ENCODE measurements around the gene DDX54. TPM values are rescaled to one million over a fixed set of nuclear protein-coding genes. Genes with fewer than 3 reads are reported as not detected.

Gene DDX54
- total RNA-seq, 1 experiment from 2014 or later: 83.0 TPM

GRCh38 chr12:113167868-113168267 is 17.4 kb downstream of the DDX54 start:
- H3K9ac ChIP-seq (ENCODE audit: extremely low read depth, insufficient read length, low read length): no peak overlapping the region

More at GRCh38 chr12:113167868-113168267, 17.4 kb downstream of the DDX54 start:
- H4K20me1 ChIP-seq (ENCODE audit: control insufficient read depth, insufficient read depth, insufficient read length): no peaks in the 10 kb centered on the region
- H3K4ac ChIP-seq (ENCODE audit: low read depth, low read length): no peak overlapping the region
- H3K4me1 ChIP-seq (ENCODE audit: insufficient read depth, low read length): no peaks in the 10 kb centered on the region
- no peak overlapping the region for H2AK5ac ChIP-seq (ENCODE audit: insufficient read length, low read length)
- H2BK12ac ChIP-seq (ENCODE audit: insufficient read length, low read depth, low read length): no peak overlapping the region
- H3K27me3 Mint-ChIP-seq (ENCODE audit: low read depth): no peaks in the 10 kb centered on the region
- no peak overlapping the region for H3K14ac ChIP-seq (ENCODE audit: insufficient read depth, low read length)
- H3K9me3 ChIP-seq (ENCODE audit: control insufficient read depth, low read depth, low read length): no peaks in the 10 kb centered on the region
- WGBS (ENCODE audit: extremely low coverage, insufficient read length, low lambda C conversion rate): no CpG with 5 or more reads among the region's 10 CpGs
- no peak overlapping the region for H4K5ac ChIP-seq (ENCODE audit: insufficient read length, low read depth, low read length)
- no peaks in the 10 kb centered on the region for H3K79me1 ChIP-seq (ENCODE audit: insufficient read depth, low read depth, low read length, poor library complexity, severe bottlenecking)
- peaks cover 35 to 76% (median 74%) of the 10 kb centered on the region in 3 experiments; a peak in 6 of 7 replicates for H3K36me3 Mint-ChIP-seq (ENCODE audit: insufficient read depth in 1 of 3, low read depth in 3 of 3)
- no peak overlapping the region for H4K91ac ChIP-seq (ENCODE audit: insufficient read length, low read depth, low read length)
- DNase-seq: no peak
- no peaks in the 10 kb centered on the region for H3K27me3 ChIP-seq (ENCODE audit: insufficient read depth, low read length)
- no peaks in the 10 kb centered on the region for H3K9me3 Mint-ChIP-seq
- no peak overlapping the region for H2BK20ac ChIP-seq (ENCODE audit: low read depth, low read length, poor library complexity, severe bottlenecking)
- H3K4me2 ChIP-seq (ENCODE audit: insufficient read depth, insufficient read length, low read length): no peak overlapping the region
- no peaks in the 10 kb centered on the region for H3K79me2 ChIP-seq (ENCODE audit: insufficient read depth, low read length)
- H2AFZ ChIP-seq (ENCODE audit: low read length): no peak overlapping the region
- no peak overlapping the region for H3T11ph ChIP-seq (ENCODE audit: low read length)
- no peak overlapping the region for H4K8ac ChIP-seq (replicated peaks; ENCODE audit: insufficient read length, low read depth, low read length)
- no peak overlapping the region for H3K56ac ChIP-seq (ENCODE audit: insufficient read length, low read depth, low read length)
- H3K27ac ChIP-seq (ENCODE audit: insufficient read length, low read depth, low read length): no peak overlapping the region
- no peak overlapping the region for H3K4me3 Mint-ChIP-seq
- H2BK5ac ChIP-seq (ENCODE audit: insufficient read length, low read length): no peak overlapping the region
- H3K23ac ChIP-seq (ENCODE audit: insufficient read length, low read depth, low read length): no peak overlapping the region
- no peaks in the 10 kb centered on the region for H3K23me2 ChIP-seq (ENCODE audit: insufficient read length, low read depth, low read length, poor library complexity, severe bottlenecking)
- H2BK15ac ChIP-seq (ENCODE audit: low read depth, low read length): no peak overlapping the region
- H3K4me1 Mint-ChIP-seq: peaks cover 0 to 9% of the 10 kb centered on the region in 2 experiments; a peak in 2 of 4 replicates
- no peak overlapping the region for H3K18ac ChIP-seq (ENCODE audit: insufficient read length, low read depth, low read length)
- no peak overlapping the region for H3K27ac Mint-ChIP-seq
- no peak for TF ChIP-seq CTCF (conservative IDR thresholded peaks at IDR 0.05)
- no peak overlapping the region for H2BK120ac ChIP-seq (ENCODE audit: low read depth, low read length, poor library complexity, severe bottlenecking)
